ENCODE results near the gene CRIP1. TPM values are rescaled to one million over a fixed set of nuclear protein-coding genes. Genes with fewer than 3 reads are reported as not detected.
A peak's percentile ranks its signal among the peaks of the same experiment; 100 is the strongest.

Gene CRIP1
- total and polyA plus RNA-seq, 2 donors (not counting 1 experiment from before 2014, with no cell fraction given), result 210 to 563 TPM

GRCh38 chr14:105530285-105531087 lies 43.8 kb downstream of the CRIP1 start:
- Mint-ChIP-seq H3K27me3 (no peaks in the 10 kb centered on the region), H3K4me3 (peak overlapping the region; percentile 77), H3K4me1 (peaks cover 59% of the 10 kb centered on the region), H3K9me3 (ENCODE audit: insufficient read depth) (no peaks in the 10 kb centered on the region), H3K27ac (peak overlapping the region; percentile 56)
- ATAC-seq (ENCODE audit: low read depth) (no peak), DNase-seq (peak; percentile 46)
- Histone ChIP-seq H3K9me3 (ENCODE audit: control extremely low read depth in 1 of 3, control insufficient read depth in 2 of 3, insufficient read depth in 1 of 3, low read length in 2 of 3) (peaks cover 0 to 21% (median 0%) of the 10 kb centered on the region in 3 donors), H3K79me2 (ENCODE audit: control insufficient read depth, insufficient read depth, low read length) (no peaks in the 10 kb centered on the region), H3K9ac (ENCODE audit: low read length) (peak overlapping the region; percentile 76), H3K27me3 (replicated peaks in 1 of 4; ENCODE audit: control extremely low read depth in 1 of 4, control insufficient read depth in 3 of 4, insufficient read depth in 4 of 4, low read length in 3 of 4) (peaks cover 0 to 45% (median 9%) of the 10 kb centered on the region in 4 experiments), H2AFZ (ENCODE audit: insufficient read depth, low read depth, low read length, poor library complexity, severe bottlenecking) (peak overlapping the region; percentile 93), H3K4me3 (ENCODE audit: control extremely low read depth in 1 of 5, extremely low read depth in 1 of 5, insufficient read depth in 1 of 5, low read depth in 2 of 5, low read length in 4 of 5) (peak overlapping the region in 3 of 5 experiments; percentile 44 to 61 (median 57)), H3K4me2 (replicated peaks; ENCODE audit: low read depth, low read length, poor library complexity, severe bottlenecking) (peak overlapping the region; percentile 100), H4K20me1 (ENCODE audit: control insufficient read depth, insufficient read depth, low read length, poor library complexity, severe bottlenecking) (peaks cover 14% of the 10 kb centered on the region), H3K4me1 (ENCODE audit: control insufficient read depth in 2 of 2, insufficient read depth in 2 of 2, low read length in 2 of 2) (peaks cover 64 to 71% of the 10 kb centered on the region in 2 donors), H3K27ac (ENCODE audit: low read length in 2 of 2) (no peak overlapping the region), H3K36me3 (replicated peaks in 1 of 2; ENCODE audit: control extremely low read depth in 1 of 2, control insufficient read depth in 1 of 2, extremely low read depth in 1 of 2, insufficient read depth in 2 of 2, low read length in 1 of 2) (no peaks in the 10 kb centered on the region)
- 80% methylated on average over 18 of the region's 19 CpGs for WGBS (ENCODE audit: insufficient coverage)
- no peak for TF ChIP-seq EZH2 (IDR thresholded peaks at IDR 0.05; ENCODE audit: borderline replicate concordance, insufficient read depth, low read depth, low read length, poor library complexity, severe bottlenecking)
- no peak for TF ChIP-seq CTCF (IDR thresholded peaks at IDR 0.05)
- CTCF ChIA-PET, result interaction anchor here (4.0 to 4.2 kb wide), 2 partner anchors 40 to 158 kb away, joined by 26 to 52 read pairs; partner anchors contain the start of gene TEDC1
- intact Hi-C loops (cut with micrococcal nuclease), result loop anchor here (10.0 kb wide), 1 partner anchor 884 kb away; no protein-coding TSS in a partner anchor
- POLR2A ChIA-PET, result no interaction called here
